IMR-90 (cell line): ENCODE results near the gene PSMA2.

Experiments used
- CTCF ChIP-seq: conservative IDR thresholded peaks from 2 replicates; pipeline ENCODE4 v1.5.1; 2012; ENCODE audit warnings: mild to moderate bottlenecking, low read depth, low read length, improper control_type of control experiment
- FOS ChIP-seq: fragments of 150-350 bp; IDR thresholded peaks from 2 replicates; pipeline ENCODE4 v1.6.1; 2016; ENCODE audit warnings: low read depth, low read length
- MAFK ChIP-seq: IDR thresholded peaks from 2 replicates; pipeline ENCODE4 v1.6.1; 2012; ENCODE audit warnings: low read depth, low read length, improper control_type of control experiment
- POLR2A ChIP-seq: IDR thresholded peaks from 2 replicates; pipeline ENCODE4 v1.6.1; 2012; ENCODE audit warnings: mild to moderate bottlenecking, low read depth, low read length
- RAD21 ChIP-seq: IDR thresholded peaks from 2 replicates; pipeline ENCODE4 v1.6.1; 2012; ENCODE audit warnings: low read length, improper control_type of control experiment

GRCh38 chr7:42960762-42961161 is 28.8 kb upstream of the PSMA2 start:
- TF ChIP-seq MAFK (no peak), CTCF (no peak), FOS (no peak), RAD21 (no peak), POLR2A (no peak)
